Measurements from ENCODE around the gene OPHN1.
"Not testable (repeated sequence)": the region's sequence is repeated elsewhere in the genome, so short reads cannot be mapped to it uniquely, and the experiment has no call there.

OPHN1 gene

DNA sequence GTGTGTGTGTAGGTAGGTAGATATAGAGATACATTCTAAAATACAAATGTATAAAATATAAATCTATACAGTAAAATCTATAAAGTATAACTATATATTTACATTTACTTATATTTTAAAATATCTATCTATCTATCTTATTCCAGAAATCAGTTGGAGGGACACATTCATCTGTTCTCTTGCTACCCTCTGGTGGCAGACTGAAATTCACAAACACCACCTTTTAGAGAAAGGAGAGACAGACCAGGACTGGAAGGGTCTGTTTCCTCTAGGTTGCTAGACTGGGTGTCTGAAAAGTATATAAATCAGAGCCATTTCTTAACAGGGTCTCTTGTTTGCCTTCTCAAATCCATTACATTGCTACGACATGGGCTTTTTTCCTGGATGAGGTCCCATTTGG is 343.0 kb downstream of the OPHN1 start:
- DNase-seq (ENCODE audit: insufficient read length, low spot score): no peak
- FAIRE-seq: no peak

DNA sequence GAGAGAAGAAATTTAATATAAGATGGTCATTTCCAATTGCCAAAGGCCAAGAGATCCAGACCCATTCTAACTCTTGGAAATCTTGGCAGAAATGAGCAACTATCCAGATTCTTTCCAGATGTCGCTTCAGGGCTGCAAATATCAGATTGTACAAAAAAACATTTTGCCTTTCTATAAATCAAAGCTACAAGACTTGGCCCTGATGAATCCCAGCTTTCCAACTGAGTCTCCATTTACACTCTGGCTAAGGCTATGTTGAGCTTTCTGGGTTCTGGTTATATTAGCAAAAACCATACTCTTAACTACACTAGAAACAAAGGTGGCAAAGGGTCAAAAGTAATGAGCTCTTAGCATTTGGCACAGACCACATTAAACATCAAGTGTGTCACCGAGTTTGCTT is 345.8 kb downstream of the OPHN1 start:
- TF ChIP-seq, protein P1, sequence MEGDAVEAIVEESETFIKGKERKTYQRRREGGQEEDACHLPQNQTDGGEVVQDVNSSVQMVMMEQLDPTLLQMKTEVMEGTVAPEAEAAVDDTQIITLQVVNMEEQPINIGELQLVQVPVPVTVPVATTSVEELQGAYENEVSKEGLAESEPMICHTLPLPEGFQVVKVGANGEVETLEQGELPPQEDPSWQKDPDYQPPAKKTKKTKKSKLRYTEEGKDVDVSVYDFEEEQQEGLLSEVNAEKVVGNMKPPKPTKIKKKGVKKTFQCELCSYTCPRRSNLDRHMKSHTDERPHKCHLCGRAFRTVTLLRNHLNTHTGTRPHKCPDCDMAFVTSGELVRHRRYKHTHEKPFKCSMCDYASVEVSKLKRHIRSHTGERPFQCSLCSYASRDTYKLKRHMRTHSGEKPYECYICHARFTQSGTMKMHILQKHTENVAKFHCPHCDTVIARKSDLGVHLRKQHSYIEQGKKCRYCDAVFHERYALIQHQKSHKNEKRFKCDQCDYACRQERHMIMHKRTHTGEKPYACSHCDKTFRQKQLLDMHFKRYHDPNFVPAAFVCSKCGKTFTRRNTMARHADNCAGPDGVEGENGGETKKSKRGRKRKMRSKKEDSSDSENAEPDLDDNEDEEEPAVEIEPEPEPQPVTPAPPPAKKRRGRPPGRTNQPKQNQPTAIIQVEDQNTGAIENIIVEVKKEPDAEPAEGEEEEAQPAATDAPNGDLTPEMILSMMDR (IDR thresholded peaks at IDR 0.05; ENCODE audit: insufficient read depth, missing control alignments): no peak
- no peak for DNase-seq (ENCODE audit: insufficient read length, low spot score)
- no peak for FAIRE-seq

More for the DNA sequence above, 343.0 kb downstream of the OPHN1 start:
- TF ChIP-seq, protein P1 (IDR thresholded peaks at IDR 0.05; ENCODE audit: insufficient read depth, missing control alignments): no peak

DNA sequence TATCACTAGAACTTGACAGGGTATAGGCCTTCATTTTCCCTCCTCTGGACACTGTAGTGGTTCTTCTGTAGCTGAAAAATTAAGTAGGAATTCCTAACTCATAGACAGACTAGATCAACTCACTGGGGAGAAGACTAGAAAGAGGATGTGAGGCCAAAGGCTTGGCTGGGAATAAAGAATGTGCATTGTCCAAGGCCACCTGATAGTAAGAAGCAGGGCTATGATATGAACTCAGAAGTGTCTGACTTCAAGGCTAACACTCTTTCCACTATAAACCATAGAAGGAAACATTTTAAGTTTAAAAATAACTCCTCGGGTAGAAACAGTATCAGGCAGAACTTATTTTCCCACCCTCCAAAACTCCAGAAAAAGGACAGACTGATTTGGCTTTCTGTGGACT is 346.6 kb downstream of the OPHN1 start:
- FAIRE-seq (no peak), DNase-seq (ENCODE audit: insufficient read length, low spot score) (no peak)
- TF ChIP-seq, protein P1 (IDR thresholded peaks at IDR 0.05; ENCODE audit: insufficient read depth, missing control alignments): no peak

DNA sequence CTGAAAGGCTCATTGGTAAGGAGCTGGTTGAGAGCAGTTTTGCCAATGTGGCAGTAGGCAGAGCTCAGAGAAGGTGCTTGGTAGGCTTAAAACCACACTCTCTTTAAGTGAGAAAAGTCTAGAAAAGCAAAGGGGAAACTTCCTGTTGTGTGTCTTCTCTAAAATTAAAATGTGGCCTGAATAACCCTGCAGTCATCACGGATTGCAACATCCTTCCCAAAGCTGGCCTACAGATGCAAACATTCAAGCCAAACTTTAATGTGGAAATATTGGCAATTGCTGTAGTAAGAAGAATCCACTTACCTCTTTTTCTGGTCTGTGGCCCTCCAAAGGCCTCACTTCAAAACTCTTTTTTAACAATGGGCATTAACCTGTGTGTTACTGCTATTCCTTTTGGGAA is 348.5 kb downstream of the OPHN1 start:
- no peak for DNase-seq (ENCODE audit: insufficient read length, low spot score)
- FAIRE-seq: no peak
- TF ChIP-seq, protein P1 (IDR thresholded peaks at IDR 0.05; ENCODE audit: insufficient read depth, missing control alignments): no peak

DNA sequence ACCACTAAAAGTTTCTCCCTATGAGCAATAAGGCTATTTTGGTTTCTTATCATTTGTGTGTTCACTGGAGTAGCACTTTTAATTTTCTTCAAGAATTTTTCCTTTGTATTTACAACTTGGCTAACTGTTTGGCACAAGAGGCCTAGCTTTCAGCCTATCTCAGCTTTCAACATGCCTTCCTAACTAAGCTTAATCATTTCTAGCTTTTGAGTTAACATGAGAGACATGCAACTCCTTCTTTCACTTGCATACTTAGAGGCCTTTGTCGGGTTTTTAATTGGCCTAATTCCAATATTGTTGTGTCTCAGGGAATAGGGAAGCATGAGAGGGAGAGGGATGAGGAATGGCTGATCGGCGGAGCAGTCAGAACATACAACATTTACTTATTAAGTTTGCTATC is 349.8 kb downstream of the OPHN1 start:
- DNase-seq (ENCODE audit: insufficient read length, low spot score) (no peak), FAIRE-seq (no peak)
- TF ChIP-seq, protein P1 (IDR thresholded peaks at IDR 0.05; ENCODE audit: insufficient read depth, missing control alignments): no peak

DNA sequence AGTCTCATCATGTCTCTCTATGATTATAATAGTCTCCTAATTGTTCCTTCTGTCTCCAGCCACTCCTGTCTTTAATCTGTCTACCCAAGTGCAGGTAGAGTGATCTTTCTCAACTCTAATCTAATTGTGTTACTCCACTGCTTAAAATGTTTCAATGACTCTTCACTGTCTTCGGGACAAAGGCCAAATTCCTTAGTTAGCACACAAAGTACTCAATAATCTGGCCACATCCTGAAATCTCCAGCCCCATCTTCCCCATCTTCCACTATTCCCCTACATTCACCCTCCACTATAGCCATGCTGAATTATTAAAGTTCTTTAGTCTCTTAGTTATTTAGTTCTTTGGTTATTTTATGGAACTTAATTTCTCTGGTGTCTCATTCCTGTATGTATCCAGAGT is 353.3 kb downstream of the OPHN1 start:
- TF ChIP-seq, protein P1 (IDR thresholded peaks at IDR 0.05; ENCODE audit: insufficient read depth, missing control alignments): no peak
- DNase-seq (ENCODE audit: insufficient read length, low spot score): no peak
- FAIRE-seq: no peak

DNA sequence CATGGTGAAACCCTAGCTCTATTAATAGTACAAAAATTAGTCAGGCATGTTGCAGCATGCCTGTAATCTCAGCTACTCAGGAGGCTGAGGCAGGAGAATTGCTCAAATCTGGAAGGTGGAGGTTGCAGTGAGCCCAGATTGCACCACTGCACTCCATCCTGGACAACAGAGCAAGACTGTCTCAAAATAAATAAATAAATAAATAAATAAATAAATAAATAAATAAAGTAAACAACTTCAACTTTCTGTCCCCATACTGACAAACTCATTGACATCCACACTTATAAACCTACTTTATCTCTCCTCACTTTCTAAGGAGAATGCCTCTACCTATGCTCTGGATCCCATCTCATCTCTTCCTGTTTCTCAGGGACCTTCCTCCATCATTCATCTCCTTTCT is 354.5 kb downstream of the OPHN1 start:
- not testable (repeated sequence) for DNase-seq (ENCODE audit: insufficient read length, low spot score); FAIRE-seq

DNA sequence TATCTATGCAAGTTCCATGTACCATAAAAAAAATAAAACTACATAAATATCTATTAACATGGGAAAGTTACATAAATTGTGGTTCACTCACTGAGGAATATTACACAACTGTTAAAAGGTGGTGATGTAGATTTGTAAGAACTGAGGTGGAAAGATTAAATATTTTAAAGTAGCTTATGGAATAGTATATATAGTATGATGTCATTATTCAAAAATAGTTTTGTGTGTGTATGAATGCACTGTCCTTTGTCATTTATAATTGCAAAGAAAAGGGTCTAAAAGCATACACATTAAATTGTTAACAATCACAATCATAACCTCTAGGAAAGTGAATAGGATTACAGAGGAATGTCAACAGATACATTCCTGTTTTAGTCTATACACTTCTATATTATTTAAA is 355.9 kb downstream of the OPHN1 start:
- TF ChIP-seq, protein P1 (IDR thresholded peaks at IDR 0.05; ENCODE audit: insufficient read depth, missing control alignments): no peak
- FAIRE-seq (no peak), DNase-seq (ENCODE audit: insufficient read length, low spot score) (no peak)
